Liver (tissue), 3 donors: ENCODE measurements around the gene CAPZB.

Experiments used
- GABPA ChIP-seq, 2 donors: IDR thresholded peaks in 1 of 2; conservative IDR thresholded peaks in 1 of 2; 2 replicates each; pipeline ENCODE4 v1.6.1; 2016; ENCODE audit warnings: antibody characterized with exemption in 2 of 2, mild to moderate bottlenecking in 1 of 2, moderate library complexity in 1 of 2
- YY1 ChIP-seq: IDR thresholded peaks from 2 replicates; pipeline ENCODE4 v1.6.1; 2016; ENCODE audit warnings: antibody characterized with exemption, mild to moderate bottlenecking
- TF ChIP-seq, protein P1 (sequence below): fragments of 150-350 bp; IDR thresholded peaks from 2 replicates; pipeline ENCODE4 v1.5.1; 2017; ENCODE audit warnings: improper control_type of control experiment, low read depth, low read length; ENCODE audit not compliant: missing input control
- TF ChIP-seq, protein P2 (sequence below): IDR thresholded peaks from 2 replicates; pipeline ENCODE4 v1.6.1; 2016; ENCODE audit warnings: antibody characterized with exemption
- donor health status: healthy.
- donor health status: healthy.

DNA sequence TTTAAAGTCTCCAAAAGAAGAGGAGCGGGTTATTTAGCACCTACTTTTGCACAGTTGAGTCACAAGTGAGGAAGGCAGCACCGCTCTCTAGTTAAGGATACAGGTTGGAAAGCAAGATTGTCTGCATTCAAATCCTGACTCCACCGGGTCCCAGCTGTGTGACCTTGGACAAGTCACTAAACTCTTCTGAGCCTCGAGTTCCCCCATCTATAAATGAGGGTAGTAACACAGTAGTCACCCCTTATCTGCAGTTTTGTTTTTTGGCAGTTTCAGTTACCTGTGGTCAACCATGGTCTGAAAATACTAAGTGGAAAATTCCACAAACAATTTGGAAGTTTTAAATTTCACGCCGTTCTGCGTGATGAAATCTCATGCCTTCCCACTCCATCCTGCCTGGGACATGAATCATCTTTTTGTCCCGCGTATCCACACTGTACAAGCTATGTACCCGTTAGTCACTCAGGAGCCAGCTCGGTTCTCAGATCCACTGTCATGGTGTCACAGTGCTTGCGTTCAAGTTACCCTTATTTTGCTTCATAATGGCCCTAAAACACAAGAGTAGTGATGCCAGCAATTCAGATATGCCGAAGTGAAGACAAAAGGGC is 49.4 kb downstream of the CAPZB start:
- TF ChIP-seq, protein P1, sequence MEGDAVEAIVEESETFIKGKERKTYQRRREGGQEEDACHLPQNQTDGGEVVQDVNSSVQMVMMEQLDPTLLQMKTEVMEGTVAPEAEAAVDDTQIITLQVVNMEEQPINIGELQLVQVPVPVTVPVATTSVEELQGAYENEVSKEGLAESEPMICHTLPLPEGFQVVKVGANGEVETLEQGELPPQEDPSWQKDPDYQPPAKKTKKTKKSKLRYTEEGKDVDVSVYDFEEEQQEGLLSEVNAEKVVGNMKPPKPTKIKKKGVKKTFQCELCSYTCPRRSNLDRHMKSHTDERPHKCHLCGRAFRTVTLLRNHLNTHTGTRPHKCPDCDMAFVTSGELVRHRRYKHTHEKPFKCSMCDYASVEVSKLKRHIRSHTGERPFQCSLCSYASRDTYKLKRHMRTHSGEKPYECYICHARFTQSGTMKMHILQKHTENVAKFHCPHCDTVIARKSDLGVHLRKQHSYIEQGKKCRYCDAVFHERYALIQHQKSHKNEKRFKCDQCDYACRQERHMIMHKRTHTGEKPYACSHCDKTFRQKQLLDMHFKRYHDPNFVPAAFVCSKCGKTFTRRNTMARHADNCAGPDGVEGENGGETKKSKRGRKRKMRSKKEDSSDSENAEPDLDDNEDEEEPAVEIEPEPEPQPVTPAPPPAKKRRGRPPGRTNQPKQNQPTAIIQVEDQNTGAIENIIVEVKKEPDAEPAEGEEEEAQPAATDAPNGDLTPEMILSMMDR = no peak
- TF ChIP-seq, protein P2, sequence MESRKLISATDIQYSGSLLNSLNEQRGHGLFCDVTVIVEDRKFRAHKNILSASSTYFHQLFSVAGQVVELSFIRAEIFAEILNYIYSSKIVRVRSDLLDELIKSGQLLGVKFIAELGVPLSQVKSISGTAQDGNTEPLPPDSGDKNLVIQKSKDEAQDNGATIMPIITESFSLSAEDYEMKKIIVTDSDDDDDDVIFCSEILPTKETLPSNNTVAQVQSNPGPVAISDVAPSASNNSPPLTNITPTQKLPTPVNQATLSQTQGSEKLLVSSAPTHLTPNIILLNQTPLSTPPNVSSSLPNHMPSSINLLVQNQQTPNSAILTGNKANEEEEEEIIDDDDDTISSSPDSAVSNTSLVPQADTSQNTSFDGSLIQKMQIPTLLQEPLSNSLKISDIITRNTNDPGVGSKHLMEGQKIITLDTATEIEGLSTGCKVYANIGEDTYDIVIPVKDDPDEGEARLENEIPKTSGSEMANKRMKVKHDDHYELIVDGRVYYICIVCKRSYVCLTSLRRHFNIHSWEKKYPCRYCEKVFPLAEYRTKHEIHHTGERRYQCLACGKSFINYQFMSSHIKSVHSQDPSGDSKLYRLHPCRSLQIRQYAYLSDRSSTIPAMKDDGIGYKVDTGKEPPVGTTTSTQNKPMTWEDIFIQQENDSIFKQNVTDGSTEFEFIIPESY = no peak
- TF ChIP-seq YY1 (no peak), GABPA (IDR thresholded peaks at IDR 0.05 in 1 of 2, conservative IDR thresholded peaks at IDR 0.05 in 1 of 2) (no peak)
